GM19025 (cell line): ENCODE results near the gene MUC5AC.

Experiments
- ATAC-seq: cut with Tn5 transposase; IDR thresholded peaks from one replicate; pipeline ENCODE4 v1.9.1; 2021; ENCODE audit warnings: mild to moderate bottlenecking, low read depth, moderate library complexity; ENCODE audit not compliant: unreplicated experiment

Gene MUC5AC

DNA sequence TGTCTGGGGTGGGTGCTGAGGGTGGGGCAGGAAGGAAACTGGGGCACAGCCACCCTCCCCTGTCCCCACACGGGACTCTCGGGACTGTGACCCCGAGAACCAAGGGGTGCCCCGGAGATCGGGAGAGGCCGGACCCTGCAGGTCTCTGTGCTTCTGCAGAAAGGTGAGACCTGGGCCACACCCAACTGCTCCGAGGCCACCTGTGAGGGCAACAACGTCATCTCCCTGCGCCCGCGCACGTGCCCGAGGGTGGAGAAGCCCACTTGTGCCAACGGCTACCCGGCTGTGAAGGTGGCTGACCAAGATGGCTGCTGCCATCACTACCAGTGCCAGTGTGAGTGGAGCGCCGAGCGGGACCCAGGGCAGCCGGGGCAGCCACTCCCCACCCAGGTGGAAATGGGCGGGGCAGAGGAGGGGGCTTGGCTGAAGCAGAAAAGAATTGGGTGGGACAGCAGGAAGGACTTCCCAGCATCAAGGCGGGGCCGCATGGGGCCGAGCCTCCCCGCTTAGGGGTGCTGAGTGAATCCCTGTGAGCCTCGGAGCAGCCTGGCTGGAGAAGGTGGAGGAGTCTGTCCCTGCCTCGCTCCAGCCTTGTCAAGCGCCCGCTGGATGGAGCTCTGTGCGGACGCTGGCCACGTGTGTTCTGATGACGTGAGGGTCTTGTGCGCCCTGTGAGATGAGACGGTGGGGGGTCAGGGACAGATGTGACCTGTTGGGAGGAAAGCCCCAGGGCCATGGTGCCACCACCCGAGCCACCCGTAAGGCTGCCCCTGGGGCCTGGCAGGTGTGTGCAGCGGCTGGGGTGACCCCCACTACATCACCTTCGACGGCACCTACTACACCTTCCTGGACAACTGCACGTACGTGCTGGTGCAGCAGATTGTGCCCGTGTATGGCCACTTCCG is 35.8 kb downstream of the MUC5AC start:
- no peak for ATAC-seq

- no peak for ATAC-seq
Observed at GRCh38 chr11:1194231-1194976, 36.7 kb downstream of the MUC5AC start.

GRCh38 chr11:1194977-1195681 is 37.4 kb downstream of the MUC5AC start:
- ATAC-seq, result no peak

DNA sequence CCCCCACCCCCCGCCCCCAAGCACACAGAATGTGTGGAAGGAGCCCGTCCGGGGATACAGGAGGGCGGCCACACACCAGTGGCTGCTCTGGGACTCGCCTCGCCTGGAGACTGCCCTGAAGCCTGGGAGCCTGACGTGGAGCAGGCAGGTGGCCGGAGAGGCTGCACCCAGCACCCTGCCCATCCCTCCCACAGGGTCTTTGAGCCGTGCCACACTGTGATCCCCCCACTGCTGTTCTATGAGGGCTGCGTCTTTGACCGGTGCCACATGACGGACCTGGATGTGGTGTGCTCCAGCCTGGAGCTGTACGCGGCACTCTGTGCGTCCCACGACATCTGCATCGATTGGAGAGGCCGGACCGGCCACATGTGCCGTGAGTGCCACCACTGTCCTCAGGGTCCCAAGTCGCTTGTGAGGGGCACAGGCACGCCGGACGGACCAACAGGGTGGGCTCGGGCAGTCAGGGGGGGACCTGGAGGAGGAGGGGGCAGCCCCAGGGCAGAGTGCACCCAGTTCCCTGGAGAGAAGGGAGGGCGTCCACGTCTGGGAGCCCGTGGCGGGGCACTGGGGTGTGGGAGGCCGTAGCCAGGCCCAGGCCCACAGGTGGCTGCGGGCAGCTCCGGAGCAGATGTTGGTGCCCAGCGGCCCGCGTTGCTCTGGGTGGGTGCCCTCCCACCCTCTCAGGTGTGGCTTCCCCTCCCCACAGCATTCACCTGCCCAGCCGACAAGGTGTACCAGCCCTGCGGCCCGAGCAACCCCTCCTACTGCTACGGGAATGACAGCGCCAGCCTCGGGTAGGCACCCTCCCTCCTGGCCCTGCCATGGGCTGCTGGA is 38.1 kb downstream of the MUC5AC start:
- no peak for ATAC-seq

- no peak for ATAC-seq
Observed at GRCh38 chr11:1196516-1197391, 39.0 kb downstream of the MUC5AC start.

GRCh38 chr11:1197431-1197885 is 39.7 kb downstream of the MUC5AC start:
- no peak for ATAC-seq

- ATAC-seq, result no peak
Observed at GRCh38 chr11:1197886-1198560, 40.3 kb downstream of the MUC5AC start.

GRCh38 chr11:1198561-1199240 is 40.9 kb downstream of the MUC5AC start:
- ATAC-seq, result no peak

GRCh38 chr11:1199241-1199750 is 41.5 kb downstream of the MUC5AC start:
- ATAC-seq, result no peak

- ATAC-seq, result no peak
Observed at GRCh38 chr11:1199751-1200610, 42.2 kb downstream of the MUC5AC start.

DNA sequence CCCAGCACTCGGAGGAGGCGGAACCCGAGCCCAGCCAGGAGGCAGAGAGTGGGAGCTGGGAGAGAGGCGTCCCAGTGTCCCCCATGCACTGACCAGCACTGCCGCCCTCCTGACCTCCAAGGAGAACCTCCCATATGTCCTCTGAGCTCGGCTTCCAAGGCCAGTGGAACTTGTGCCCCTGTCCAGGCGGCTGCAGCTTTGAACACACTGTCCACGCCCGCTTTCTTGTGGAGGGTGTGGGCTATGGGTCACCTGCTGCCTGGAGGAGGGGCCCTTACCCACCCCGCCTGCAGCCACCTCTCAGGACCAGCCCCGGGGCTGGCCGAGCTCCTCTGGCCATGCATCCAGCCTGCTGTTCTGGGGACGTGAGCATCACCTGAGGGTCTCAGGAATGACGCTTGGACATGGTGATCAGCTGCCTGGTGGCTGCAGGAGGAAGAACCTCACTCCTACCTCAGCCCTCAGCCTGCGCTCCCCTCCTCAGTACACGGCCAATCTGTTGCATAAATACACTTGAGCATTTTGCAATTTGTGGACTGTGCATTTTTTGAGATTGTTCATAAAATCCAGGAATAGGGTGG is 42.9 kb downstream of the MUC5AC start:
- no peak for ATAC-seq

GRCh38 chr11:1201395-1202153 is 43.8 kb downstream of the MUC5AC start:
- ATAC-seq, result no peak

DNA sequence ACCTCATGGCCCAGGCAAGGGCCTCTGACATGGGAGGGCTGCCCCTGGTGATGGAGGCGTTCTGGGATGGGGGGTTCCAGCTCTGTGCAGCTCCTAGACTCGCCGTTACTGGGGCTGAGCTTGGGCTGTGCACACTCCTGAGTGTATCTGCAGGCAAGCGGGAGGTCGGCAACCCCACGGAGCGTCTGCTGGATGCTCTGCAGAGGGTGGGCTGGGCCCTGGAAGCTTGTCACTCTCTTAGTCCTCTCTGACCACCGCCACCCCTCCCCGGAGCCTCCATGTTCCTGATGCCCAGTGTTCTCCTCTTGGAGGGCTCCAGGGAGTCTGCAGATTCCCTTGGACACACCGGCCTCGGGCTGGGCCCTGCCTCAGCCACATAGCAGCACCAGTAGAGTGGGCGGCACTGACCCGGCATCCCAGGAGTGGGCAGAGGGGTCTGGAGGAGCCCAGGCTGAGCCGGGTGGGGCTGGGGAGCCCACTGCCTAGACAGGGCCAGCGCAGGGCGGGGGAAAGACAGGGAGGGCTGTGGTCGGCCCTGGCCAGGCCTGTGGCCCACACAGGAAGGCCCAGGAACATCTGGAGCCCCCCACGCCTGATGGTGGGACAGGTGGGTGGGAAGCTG is 44.5 kb downstream of the MUC5AC start:
- ATAC-seq, result no peak

DNA sequence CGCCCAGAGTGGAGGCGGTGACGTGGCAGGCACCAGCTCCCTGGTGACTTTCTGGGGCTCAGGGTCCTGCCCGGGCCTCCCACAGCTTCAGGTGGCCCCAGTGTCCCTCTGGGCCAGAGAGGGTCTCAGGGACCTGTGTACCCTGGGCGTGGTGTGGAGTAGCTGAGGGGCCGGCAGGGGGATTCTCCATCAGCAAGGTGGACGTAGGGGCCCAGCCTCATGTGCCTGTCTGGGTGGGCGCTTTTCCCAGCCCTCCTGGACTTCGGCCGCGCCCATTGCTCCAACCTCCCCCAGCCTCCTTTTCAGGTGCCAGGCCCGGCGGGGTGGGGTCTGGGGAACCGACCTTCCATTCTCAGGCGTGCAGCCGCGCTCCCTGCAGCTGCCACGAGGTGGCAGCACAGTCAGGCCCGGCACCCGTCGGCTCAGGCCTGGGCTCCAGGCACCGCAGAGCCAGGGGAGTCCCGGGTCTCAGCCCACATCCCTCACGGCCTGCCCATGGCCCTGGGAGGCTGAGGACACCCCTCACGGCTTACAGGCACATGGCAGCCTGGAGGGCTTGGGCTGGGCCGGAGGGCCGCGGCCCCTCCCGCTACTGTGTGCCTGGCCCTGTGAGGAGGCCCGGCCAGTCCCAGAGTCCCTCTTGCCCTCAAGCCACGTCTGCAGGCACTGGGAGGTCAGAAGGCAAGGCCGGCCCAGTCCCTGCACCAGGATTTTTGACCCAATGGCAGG is 45.2 kb downstream of the MUC5AC start:
- ATAC-seq, result no peak
